GM19455 (cell line): ENCODE data around the gene FAM78B.

Source experiments
- ATAC-seq: cut with Tn5 transposase; IDR thresholded peaks from one replicate; pipeline ENCODE4 v1.9.1; 2021; ENCODE audit not compliant: unreplicated experiment

Gene FAM78B

GRCh38 chr1:166020210-166020609, 146.6 kb downstream of the FAM78B start:
- no peak for ATAC-seq
